Measurements from ENCODE around the gene TNS1. TPM values are rescaled to one million over a fixed set of nuclear protein-coding genes. Genes with fewer than 3 reads are reported as not detected.

The TNS1 gene
- total RNA-seq, 4 donors from 2014 or later, result 461 to 648 (median 565) TPM

DNA sequence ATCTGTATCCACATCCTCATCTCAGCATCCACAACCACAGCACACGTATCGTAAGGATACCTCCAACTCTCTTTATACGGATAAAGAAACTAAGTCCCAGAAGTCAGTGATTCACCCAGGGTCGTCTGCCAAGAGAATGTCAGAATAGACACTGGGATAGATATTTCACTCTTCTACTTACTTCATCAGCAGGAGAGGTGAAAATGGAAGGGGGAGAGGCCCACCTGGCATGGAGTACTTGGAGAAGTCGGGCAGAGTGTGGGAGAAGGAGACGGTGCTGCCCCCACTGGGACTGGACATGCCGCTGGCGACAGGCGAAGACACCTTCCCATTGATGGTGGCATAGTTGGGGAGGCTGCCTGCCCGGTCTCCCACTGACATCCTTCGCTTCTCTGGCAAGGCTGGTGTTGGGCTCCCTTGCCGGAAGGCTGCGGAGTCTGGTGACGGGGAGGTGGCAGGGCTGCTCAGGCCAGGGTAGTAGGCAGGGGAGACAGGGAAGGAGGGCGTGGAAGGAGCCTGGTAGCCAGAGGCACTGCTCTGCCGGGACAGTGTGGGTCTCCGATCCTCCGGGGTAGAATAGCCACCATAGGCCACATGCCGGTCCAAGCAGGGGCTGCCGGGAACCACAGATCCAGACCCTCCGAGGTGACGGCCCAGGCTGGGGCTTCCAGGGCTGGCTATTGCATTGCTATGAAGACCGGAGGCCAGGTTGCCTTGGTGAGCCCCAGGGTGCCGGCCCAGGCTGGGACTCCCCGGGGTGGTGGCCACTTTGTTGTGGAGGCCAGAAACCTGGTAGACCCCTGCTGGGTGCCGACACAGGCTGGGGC lies 185.1 kb downstream of the TNS1 start:
- DNase-seq (ENCODE audit: low spot score in 2 of 2), result no peak
- peak overlapping the region in 2 of 4 donors; percentile 20 to 67 for H3K27ac ChIP-seq
- TF ChIP-seq, protein P1, sequence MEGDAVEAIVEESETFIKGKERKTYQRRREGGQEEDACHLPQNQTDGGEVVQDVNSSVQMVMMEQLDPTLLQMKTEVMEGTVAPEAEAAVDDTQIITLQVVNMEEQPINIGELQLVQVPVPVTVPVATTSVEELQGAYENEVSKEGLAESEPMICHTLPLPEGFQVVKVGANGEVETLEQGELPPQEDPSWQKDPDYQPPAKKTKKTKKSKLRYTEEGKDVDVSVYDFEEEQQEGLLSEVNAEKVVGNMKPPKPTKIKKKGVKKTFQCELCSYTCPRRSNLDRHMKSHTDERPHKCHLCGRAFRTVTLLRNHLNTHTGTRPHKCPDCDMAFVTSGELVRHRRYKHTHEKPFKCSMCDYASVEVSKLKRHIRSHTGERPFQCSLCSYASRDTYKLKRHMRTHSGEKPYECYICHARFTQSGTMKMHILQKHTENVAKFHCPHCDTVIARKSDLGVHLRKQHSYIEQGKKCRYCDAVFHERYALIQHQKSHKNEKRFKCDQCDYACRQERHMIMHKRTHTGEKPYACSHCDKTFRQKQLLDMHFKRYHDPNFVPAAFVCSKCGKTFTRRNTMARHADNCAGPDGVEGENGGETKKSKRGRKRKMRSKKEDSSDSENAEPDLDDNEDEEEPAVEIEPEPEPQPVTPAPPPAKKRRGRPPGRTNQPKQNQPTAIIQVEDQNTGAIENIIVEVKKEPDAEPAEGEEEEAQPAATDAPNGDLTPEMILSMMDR (IDR thresholded peaks at IDR 0.05), result no peak
- TF ChIP-seq POLR2A (IDR thresholded peaks at IDR 0.05) (no peak), EP300 (IDR thresholded peaks at IDR 0.05) (peak in 1 of 2 donors; percentile 13)
- WGBS, 2 donors, result 81 to 84% methylated on average over 16 to 24 of the region's 26 CpGs
- H3K9me3 ChIP-seq, result no peaks in the 10 kb centered on the region
- H3K4me3 ChIP-seq, result no peak overlapping the region
- H3K4me1 ChIP-seq, result peaks cover 0 to 86% (median 25%) of the 10 kb centered on the region in 4 donors
- H3K27me3 ChIP-seq, result no peaks in the 10 kb centered on the region
- peaks cover 8 to 95% (median 17%) of the 10 kb centered on the region in 3 donors for H3K36me3 ChIP-seq

- H3K4me3 ChIP-seq, result no peak overlapping the region
- H3K4me1 ChIP-seq, result peaks cover 0 to 73% (median 16%) of the 10 kb centered on the region in 4 donors
- peak overlapping the region in 3 of 4 donors; percentile 16 to 67 (median 64) for H3K27ac ChIP-seq
- no peaks in the 10 kb centered on the region for H3K27me3 ChIP-seq
- WGBS, 2 donors, result 13 to 16% methylated on average over 11 of the region's 11 CpGs
- H3K36me3 ChIP-seq, result peaks cover 8 to 100% (median 17%) of the 10 kb centered on the region in 3 donors
- TF ChIP-seq POLR2A (IDR thresholded peaks at IDR 0.05) (no peak), EP300 (IDR thresholded peaks at IDR 0.05) (peak in 1 of 2 donors; percentile 49)
- DNase-seq (ENCODE audit: low spot score in 2 of 2), result peak in 1 of 2 donors; percentile 45
- no peaks in the 10 kb centered on the region for H3K9me3 ChIP-seq
Observed at GRCh38 chr2:217816396-217816869, 186.4 kb downstream of the TNS1 start.

GRCh38 chr2:217813828-217814227 lies 189.0 kb downstream of the TNS1 start:
- Histone ChIP-seq H3K4me3 (no peak overlapping the region), H3K36me3 (peaks cover 8 to 96% (median 17%) of the 10 kb centered on the region in 3 donors), H3K9me3 (no peaks in the 10 kb centered on the region), H3K27ac (peak overlapping the region in 1 of 4 donors; percentile 22), H3K4me1 (peaks cover 0 to 56% (median 7%) of the 10 kb centered on the region in 4 donors), H3K27me3 (no peaks in the 10 kb centered on the region)
- 83 to 94% methylated on average over 6 of the region's 6 CpGs for WGBS, 2 donors
- TF ChIP-seq, protein P1 (IDR thresholded peaks at IDR 0.05), result no peak
- no peak for TF ChIP-seq POLR2A (IDR thresholded peaks at IDR 0.05)
- no peak for TF ChIP-seq EP300 (IDR thresholded peaks at IDR 0.05)
- no peak for DNase-seq (ENCODE audit: low spot score in 2 of 2)

- no peak overlapping the region for H3K4me3 ChIP-seq
- WGBS, 2 donors, result 83 to 88% methylated on average over 6 of the region's 6 CpGs
- H3K9me3 ChIP-seq, result no peaks in the 10 kb centered on the region
- H3K4me1 ChIP-seq, result peaks cover 0 to 56% (median 7%) of the 10 kb centered on the region in 4 donors
- DNase-seq (ENCODE audit: low spot score in 2 of 2), result no peak
- H3K27me3 ChIP-seq, result no peaks in the 10 kb centered on the region
- peaks cover 6 to 96% (median 11%) of the 10 kb centered on the region in 3 donors for H3K36me3 ChIP-seq
- TF ChIP-seq POLR2A (IDR thresholded peaks at IDR 0.05), result no peak
- TF ChIP-seq EP300 (IDR thresholded peaks at IDR 0.05), result no peak
- TF ChIP-seq, protein P1 (IDR thresholded peaks at IDR 0.05), result no peak
- H3K27ac ChIP-seq, result peak overlapping the region in 2 of 4 donors; percentile 8 to 24
Observed at GRCh38 chr2:217812170-217812569, 190.6 kb downstream of the TNS1 start.

DNA sequence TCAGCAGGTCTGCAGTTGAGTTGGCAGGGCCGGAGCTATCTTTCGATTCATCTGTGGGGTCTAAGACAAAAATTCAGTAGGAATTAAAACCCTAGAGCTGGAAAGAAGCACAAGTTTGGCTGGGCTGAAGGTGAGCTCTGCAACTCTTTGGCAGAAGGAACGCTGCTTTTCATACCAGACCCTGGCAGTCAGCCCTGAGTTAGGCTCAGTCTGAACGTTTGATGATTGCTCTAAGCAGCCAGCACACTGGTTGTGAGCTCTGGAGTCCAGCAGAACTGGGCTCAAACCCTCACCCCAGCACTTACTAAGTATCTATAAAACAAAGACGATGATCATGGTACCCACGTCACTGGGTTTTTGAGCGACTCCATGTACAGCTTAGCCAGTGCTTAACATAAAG lies 192.5 kb downstream of the TNS1 start:
- Histone ChIP-seq H3K9me3 (no peaks in the 10 kb centered on the region), H3K4me1 (peaks cover 0 to 61% (median 4%) of the 10 kb centered on the region in 4 donors), H3K36me3 (peaks cover 6 to 92% (median 14%) of the 10 kb centered on the region in 3 donors), H3K4me3 (no peak overlapping the region), H3K27ac (no peak overlapping the region), H3K27me3 (no peaks in the 10 kb centered on the region)
- DNase-seq (ENCODE audit: low spot score in 2 of 2), result no peak
- WGBS, 2 donors, result 82 to 87% methylated on average over 7 of the region's 7 CpGs
- TF ChIP-seq, protein P1 (IDR thresholded peaks at IDR 0.05), result no peak
- TF ChIP-seq POLR2A (IDR thresholded peaks at IDR 0.05) (no peak), EP300 (IDR thresholded peaks at IDR 0.05) (no peak)

Data from tibial nerve (tissue), 4 donors.